GM23338 (cell line): Measurements from ENCODE around the gene FGF22. TPM values are rescaled to one million over a fixed set of nuclear protein-coding genes. Genes with fewer than 3 reads are reported as not detected.

ENCODE experiments used
- ATAC-seq: fragments of 200-7000 bp; cut with Tn5 transposase; 3 replicates; pipeline ENCODE4 v1.9.1; 2020
- DNase-seq: peaks from one replicate; pipeline ENCODE4 v3.0.0-alpha.2; 2015; ENCODE audit warnings: low spot score
- H2AFZ ChIP-seq: fragments of 200-600 bp; sonication (generic); 2 replicates; pipeline ENCODE4 v1.8.0; 2016; ENCODE audit warnings: antibody characterized with exemption, mild to moderate bottlenecking, moderate library complexity
- H3F3A ChIP-seq: fragments of 200-600 bp; sonication (generic); replicated peaks from 2 replicates; pipeline ENCODE4 v1.8.0; 2017; ENCODE audit warnings: antibody characterized with exemption, mixed run types, low read depth
- H3K27ac ChIP-seq: fragments of 200-600 bp; sonication (generic); 2 replicates; pipeline ENCODE4 v1.6.1; 2016; ENCODE audit warnings: low read depth
- H3K27me3 ChIP-seq: fragments of 200-600 bp; sonication (generic); 2 replicates; pipeline ENCODE4 v1.8.0; 2016; ENCODE audit warnings: mild to moderate bottlenecking, mixed run types, moderate library complexity; ENCODE audit not compliant: insufficient read depth
- H3K36me3 ChIP-seq: fragments of 200-600 bp; sonication (generic); 2 replicates; pipeline ENCODE4 v1.8.0; 2016; ENCODE audit warnings: mild to moderate bottlenecking; ENCODE audit not compliant: insufficient read depth
- H3K4me1 ChIP-seq: fragments of 200-600 bp; sonication (generic); 2 replicates; pipeline ENCODE4 v1.8.0; 2016; ENCODE audit warnings: mild to moderate bottlenecking, moderate library complexity; ENCODE audit not compliant: insufficient read depth
- H3K4me2 ChIP-seq: fragments of 200-600 bp; sonication (generic); 2 replicates; pipeline ENCODE4 v1.7.1; 2017; ENCODE audit warnings: mixed run types
- H3K4me3 ChIP-seq: fragments of 200-600 bp; sonication (generic); 2 replicates; pipeline ENCODE4 v1.6.1; 2016; ENCODE audit warnings: mixed run types
- H3K79me2 ChIP-seq: fragments of 200-600 bp; sonication (generic); replicated peaks from 2 replicates; pipeline ENCODE4 v1.8.0; 2017; ENCODE audit warnings: mild to moderate bottlenecking; ENCODE audit not compliant: insufficient read depth
- H3K9me2 ChIP-seq: fragments of 200-600 bp; sonication (generic); 2 replicates; pipeline ENCODE4 v1.8.0; 2017; ENCODE audit not compliant: insufficient read depth
- H4K20me1 ChIP-seq: fragments of 200-600 bp; sonication (generic); replicated peaks from 2 replicates; pipeline ENCODE4 v1.8.0; 2017; ENCODE audit warnings: mild to moderate bottlenecking; ENCODE audit not compliant: insufficient read depth
- H3K27ac Mint-ChIP-seq: 2 replicates; pipeline ENCODE4 v1.8.0; 2020; ENCODE audit warnings: inconsistent platforms, mild to moderate bottlenecking, moderate library complexity, mixed read lengths
- H3K27me3 Mint-ChIP-seq: 3 replicates; pipeline ENCODE4 v1.8.0; 2022; ENCODE audit warnings: low read depth, mild to moderate bottlenecking, moderate library complexity, mixed read lengths, inconsistent platforms; ENCODE audit not compliant: insufficient read depth, poor library complexity
- H3K36me3 Mint-ChIP-seq: 3 replicates; pipeline ENCODE4 v1.8.0; 2021; ENCODE audit warnings: low read depth, mild to moderate bottlenecking, inconsistent platforms, moderate library complexity, mixed read lengths
- H3K4me1 Mint-ChIP-seq: 3 replicates; pipeline ENCODE4 v1.8.0; 2020; ENCODE audit warnings: mild to moderate bottlenecking, inconsistent platforms, mixed read lengths
- H3K4me3 Mint-ChIP-seq: 3 replicates; pipeline ENCODE4 v1.8.0; 2021; ENCODE audit warnings: moderate library complexity, mild to moderate bottlenecking, inconsistent platforms, mixed read lengths
- H3K9me3 Mint-ChIP-seq: 3 replicates; pipeline ENCODE4 v1.8.0; 2020; ENCODE audit warnings: moderate library complexity, mild to moderate bottlenecking, inconsistent platforms, mixed read lengths
- CREB1 ChIP-seq: fragments of 250-450 bp; sonication (Bioruptor Pico); IDR thresholded peaks from 2 replicates; pipeline ENCODE4 v1.5.0; 2020; ENCODE audit warnings: low read depth, mild to moderate bottlenecking, moderate library complexity
- EZH2 ChIP-seq: fragments of 200-600 bp; sonication (generic); IDR thresholded peaks from one replicate; pipeline ENCODE4 v1.8.0; 2017; ENCODE audit warnings: antibody characterized with exemption, mild to moderate bottlenecking, low read depth; ENCODE audit not compliant: unreplicated experiment
- EZH2phosphoT487 ChIP-seq: fragments of 200-600 bp; sonication (generic); IDR thresholded peaks from one replicate; pipeline ENCODE4 v1.8.1; 2018; ENCODE audit warnings: antibody characterized with exemption; ENCODE audit not compliant: unreplicated experiment
- JUNB ChIP-seq: IDR thresholded peaks from one replicate; pipeline ENCODE4 v1.6.1; 2016; ENCODE audit warnings: antibody characterized with exemption; ENCODE audit not compliant: unreplicated experiment
- NANOG ChIP-seq: IDR thresholded peaks from 2 replicates; pipeline ENCODE4 v1.6.1; 2016; ENCODE audit warnings: antibody characterized with exemption, borderline replicate concordance
- POLR2AphosphoS5 ChIP-seq: IDR thresholded peaks from 2 replicates; pipeline ENCODE4 v1.6.1; 2016; ENCODE audit warnings: antibody characterized with exemption, low read depth
- REST ChIP-seq: IDR thresholded peaks from one replicate; pipeline ENCODE4 v1.6.1; 2018; ENCODE audit warnings: antibody characterized with exemption; ENCODE audit not compliant: unreplicated experiment
- STAT1 ChIP-seq: IDR thresholded peaks from one replicate; pipeline ENCODE4 v1.6.1; 2016; ENCODE audit warnings: antibody characterized with exemption; ENCODE audit not compliant: unreplicated experiment
- ZNF114 ChIP-seq: fragments of 250-450 bp; sonication (Bioruptor Pico); IDR thresholded peaks from 2 replicates; pipeline ENCODE4 v1.5.0; 2020; ENCODE audit warnings: mild to moderate bottlenecking, moderate library complexity
- ZNF331 ChIP-seq: fragments of 250-450 bp; sonication (Bioruptor Pico); IDR thresholded peaks from 2 replicates; pipeline ENCODE4 v1.5.0; 2020; ENCODE audit warnings: low read depth, mild to moderate bottlenecking, moderate library complexity
- ZNF462 ChIP-seq: fragments of 250-450 bp; sonication (Bioruptor Pico); IDR thresholded peaks from 2 replicates; pipeline ENCODE4 v1.5.0; 2020; ENCODE audit warnings: mild to moderate bottlenecking, moderate library complexity
- polyA plus RNA-seq: library from polyadenylated mRNA; unstranded; fragments of >200 nt; fragmentation: Nextera tagmentation; extraction: Ambion mirVana; gene quantifications from 2 replicates; pipeline ENCODE4 v1.2.1, GENCODE V29; 2016
- total RNA-seq: library from RNA; depleted of rRNA; stranded (reverse); fragments of >200 nt; shearing (Covaris generic); gene quantifications from 2 replicates; pipeline ENCODE4 v1.2.3, GENCODE V29; 2014
- TF ChIP-seq, protein P1 (sequence below): IDR thresholded peaks from 2 replicates; pipeline ENCODE4 v1.6.1; 2016; ENCODE audit warnings: antibody characterized with exemption
- TF ChIP-seq, protein P2 (sequence below), 2 experiments: fragments of 200-600 bp in 1 of 2; sonication (generic) in 1 of 2; conservative IDR thresholded peaks; 2 replicates each; pipeline versions ENCODE4 v1.5.1 to v1.6.1; 2016 to 2017; ENCODE audit warnings: antibody characterized with exemption in 2 of 2, low read depth in 2 of 2, mild to moderate bottlenecking in 2 of 2, moderate library complexity in 1 of 2

FGF22 gene
- total and polyA plus RNA-seq, 2 experiments from 2014 or later: 1.0 to 2.8 TPM

- Histone ChIP-seq H3K27ac (no peak overlapping the region), H3K4me1 (peaks cover 6% of the 10 kb centered on the region), H3K9me2 (no peaks in the 10 kb centered on the region), H3K79me2 (peaks cover 100% of the 10 kb centered on the region), H2AFZ (no peak overlapping the region), H4K20me1 (peaks cover 52% of the 10 kb centered on the region), H3K4me3 (no peak overlapping the region), H3K4me2 (no peak overlapping the region), H3F3A (peaks cover 5% of the 10 kb centered on the region; the same call in 1 of the 2 replicates), H3K27me3 (no peaks in the 10 kb centered on the region), H3K36me3 (no peaks in the 10 kb centered on the region)
- no peak for DNase-seq
- ATAC-seq: no peak
- TF ChIP-seq EZH2phosphoT487 (no peak), POLR2AphosphoS5 (no peak), EZH2 (no peak), JUNB (no peak), ZNF331 (CRISPR knock-in tag) (no peak), ZNF114 (CRISPR knock-in tag) (no peak), ZNF462 (CRISPR knock-in tag) (no peak), REST (no peak), CREB1 (CRISPR knock-in tag) (no peak), STAT1 (no peak), NANOG (no peak)
- TF ChIP-seq, protein P1, sequence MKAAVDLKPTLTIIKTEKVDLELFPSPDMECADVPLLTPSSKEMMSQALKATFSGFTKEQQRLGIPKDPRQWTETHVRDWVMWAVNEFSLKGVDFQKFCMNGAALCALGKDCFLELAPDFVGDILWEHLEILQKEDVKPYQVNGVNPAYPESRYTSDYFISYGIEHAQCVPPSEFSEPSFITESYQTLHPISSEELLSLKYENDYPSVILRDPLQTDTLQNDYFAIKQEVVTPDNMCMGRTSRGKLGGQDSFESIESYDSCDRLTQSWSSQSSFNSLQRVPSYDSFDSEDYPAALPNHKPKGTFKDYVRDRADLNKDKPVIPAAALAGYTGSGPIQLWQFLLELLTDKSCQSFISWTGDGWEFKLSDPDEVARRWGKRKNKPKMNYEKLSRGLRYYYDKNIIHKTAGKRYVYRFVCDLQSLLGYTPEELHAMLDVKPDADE: no peak
- TF ChIP-seq, protein P2, sequence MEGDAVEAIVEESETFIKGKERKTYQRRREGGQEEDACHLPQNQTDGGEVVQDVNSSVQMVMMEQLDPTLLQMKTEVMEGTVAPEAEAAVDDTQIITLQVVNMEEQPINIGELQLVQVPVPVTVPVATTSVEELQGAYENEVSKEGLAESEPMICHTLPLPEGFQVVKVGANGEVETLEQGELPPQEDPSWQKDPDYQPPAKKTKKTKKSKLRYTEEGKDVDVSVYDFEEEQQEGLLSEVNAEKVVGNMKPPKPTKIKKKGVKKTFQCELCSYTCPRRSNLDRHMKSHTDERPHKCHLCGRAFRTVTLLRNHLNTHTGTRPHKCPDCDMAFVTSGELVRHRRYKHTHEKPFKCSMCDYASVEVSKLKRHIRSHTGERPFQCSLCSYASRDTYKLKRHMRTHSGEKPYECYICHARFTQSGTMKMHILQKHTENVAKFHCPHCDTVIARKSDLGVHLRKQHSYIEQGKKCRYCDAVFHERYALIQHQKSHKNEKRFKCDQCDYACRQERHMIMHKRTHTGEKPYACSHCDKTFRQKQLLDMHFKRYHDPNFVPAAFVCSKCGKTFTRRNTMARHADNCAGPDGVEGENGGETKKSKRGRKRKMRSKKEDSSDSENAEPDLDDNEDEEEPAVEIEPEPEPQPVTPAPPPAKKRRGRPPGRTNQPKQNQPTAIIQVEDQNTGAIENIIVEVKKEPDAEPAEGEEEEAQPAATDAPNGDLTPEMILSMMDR (conservative IDR thresholded peaks at IDR 0.05; ENCODE audit: low read depth in 2 of 2): no peak
- Mint-ChIP-seq H3K27ac (no peak overlapping the region), H3K4me3 (no peak overlapping the region), H3K4me1 (peaks cover 13% of the 10 kb centered on the region), H3K9me3 (no peaks in the 10 kb centered on the region), H3K36me3 (peaks cover 15% of the 10 kb centered on the region), H3K27me3 (peaks cover 8% of the 10 kb centered on the region)
Measured at GRCh38 chr19:657611-658010, 17.9 kb downstream of the FGF22 start.
